Posterior vena cava (tissue), 2 donors: ENCODE results near the gene KRT84. TPM values are rescaled to one million over a fixed set of nuclear protein-coding genes. Genes with fewer than 3 reads are reported as not detected.
"Not testable (repeated sequence)": the region's sequence is repeated elsewhere in the genome, so short reads cannot be mapped to it uniquely, and the experiment has no call there.

Source experiments
- DNase-seq: peaks from one replicate; pipeline ENCODE4 v3.0.0-alpha.2; 2020; ENCODE audit warnings: low spot score
- intact Hi-C, 2 donors: fragments of 100-400 bp; cut with DNase I; formaldehyde crosslinking; loops; one replicate each; pipeline versions ENCODE4 v1.14.1 to v1.14.2; 2022 to 2023
- total RNA-seq, 2 donors: library from RNA; stranded (reverse); fragmentation: NEBNext Ultra II Directional; extraction: Animal tissue kit (Norgen Biotek cat#: 25700); gene quantifications; one replicate each; pipeline ENCODE4 v1.2.1, GENCODE V29; 2021
- donor health status: DM: yes; HTN: yes; CAD: no.
- donor health status: DM: yes; HTN: yes; CAD: no.

KRT84 gene
- total RNA-seq, 2 donors from 2014 or later = not detected

DNA sequence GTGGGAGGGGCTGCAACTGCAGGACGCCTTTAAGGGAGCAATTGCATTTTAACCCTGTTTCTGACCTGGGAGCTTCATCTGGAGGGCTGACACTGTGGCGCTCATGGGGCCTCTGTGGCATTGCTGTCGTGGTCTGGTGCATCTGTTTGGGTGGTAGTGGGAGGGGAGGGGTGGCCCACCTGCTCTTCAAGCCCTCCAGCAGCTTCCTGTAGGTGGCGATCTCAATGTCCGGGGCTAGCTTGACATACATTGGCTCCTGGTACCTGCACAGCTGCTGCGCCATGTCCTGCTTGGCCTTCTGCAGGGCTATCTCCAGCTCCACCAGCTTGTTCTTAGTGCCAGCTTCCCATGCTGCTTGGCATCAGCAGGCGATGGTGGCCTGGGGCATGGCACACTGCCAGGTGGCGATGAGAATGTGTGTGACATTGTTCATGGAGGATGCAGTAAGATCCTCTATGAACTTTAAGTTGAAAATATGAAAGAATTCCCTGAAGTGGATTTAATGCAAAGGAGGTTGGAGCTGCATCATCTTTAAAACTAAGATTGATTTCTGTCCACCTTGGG, 28.4 kb upstream of the KRT84 start:
- DNase-seq = no peak
- intact Hi-C loops = no loop called here

- intact Hi-C loops = no loop called here
- DNase-seq = no peak
These were observed 27.8 kb upstream of the KRT84 start for GRCh38 chr12:52413202-52413601.

- intact Hi-C loops = no loop called here
- DNase-seq = no peak
These were observed 26.4 kb upstream of the KRT84 start for GRCh38 chr12:52411815-52412214.

- intact Hi-C loops, DNase-seq: not testable (repeated sequence)
These were observed 25.3 kb upstream of the KRT84 start for GRCh38 chr12:52410589-52411248.

DNA sequence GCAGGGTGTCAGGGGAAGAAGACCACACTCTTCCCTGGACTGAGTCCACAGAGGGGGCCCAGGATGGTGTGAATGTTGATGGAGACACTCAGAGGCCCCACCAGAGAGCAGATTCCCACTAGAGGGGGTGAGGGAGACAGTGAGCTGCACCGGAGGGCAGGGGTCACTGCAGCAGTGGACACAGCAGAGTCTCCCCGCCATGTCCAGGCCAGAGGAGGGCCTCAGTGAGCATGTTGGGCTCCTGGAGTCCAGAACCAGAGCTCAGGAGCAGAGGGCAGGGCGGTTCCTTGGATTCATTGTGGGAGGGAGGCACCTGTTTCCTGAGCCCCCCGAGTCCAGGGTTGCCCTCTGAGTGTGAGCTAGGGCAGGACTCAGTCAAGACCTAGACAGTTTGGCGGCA, 22.5 kb upstream of the KRT84 start:
- intact Hi-C loops = no loop called here
- peak; percentile 46 for DNase-seq

GRCh38 chr12:52405922-52406385, 20.5 kb upstream of the KRT84 start, which contains the start of gene KRT82:
Gene KRT82, minus strand, starts transcription at chr12:52406335. Its CDS starts 58 bp downstream, at chr12:52406277.
- no peak for DNase-seq
- intact Hi-C loops = no loop called here

DNA sequence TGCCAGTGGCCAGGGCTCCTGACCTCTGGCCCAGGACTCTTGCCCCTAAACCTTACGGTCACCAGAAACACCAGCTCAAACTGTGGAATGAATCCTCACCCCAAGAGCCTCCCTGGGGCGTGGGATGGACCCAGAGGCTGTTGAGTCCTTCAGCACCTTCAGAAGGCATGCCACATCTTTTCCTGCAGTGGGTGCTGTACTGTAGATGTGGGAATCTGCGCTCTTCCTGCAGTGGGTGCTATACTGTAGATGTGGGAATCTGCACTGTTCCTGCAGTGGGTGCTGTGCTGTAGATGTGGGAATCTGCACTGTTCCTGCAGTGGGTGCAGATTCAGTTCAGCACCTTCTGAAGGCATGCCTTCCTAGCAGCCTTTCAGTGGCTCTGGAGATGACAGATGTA, 19.5 kb upstream of the KRT84 start:
- intact Hi-C loops = no loop called here

GRCh38 chr12:52403561-52403960, 18.1 kb upstream of the KRT84 start:
- DNase-seq = no peak
- intact Hi-C loops = no loop called here

More for the DNA sequence above, 19.5 kb upstream of the KRT84 start:
- no peak for DNase-seq

- intact Hi-C loops = no loop called here
- no peak for DNase-seq
These were observed 17.6 kb upstream of the KRT84 start for GRCh38 chr12:52402873-52403540.

GRCh38 chr12:52402377-52402776, 16.9 kb upstream of the KRT84 start:
- intact Hi-C loops = no loop called here
- no peak for DNase-seq

DNA sequence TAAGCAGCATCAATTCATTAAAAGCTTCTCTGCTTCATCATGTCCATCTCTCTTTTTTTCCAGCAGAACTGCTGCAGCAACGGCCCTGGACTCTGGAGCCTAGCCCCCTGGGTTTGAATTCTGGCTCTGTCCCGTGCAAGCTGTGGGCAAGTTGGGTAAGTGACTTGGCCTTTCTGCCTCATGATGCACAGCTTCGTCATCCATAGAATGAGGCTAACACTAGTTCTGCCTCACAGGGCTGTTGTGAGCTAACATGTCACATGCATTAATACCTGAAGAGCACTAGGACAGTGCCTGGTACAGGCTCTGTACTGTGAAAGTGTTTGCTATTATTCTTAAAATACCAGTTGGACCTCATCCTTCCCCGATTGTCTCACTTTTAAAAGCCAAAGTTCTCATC, 16.5 kb upstream of the KRT84 start:
- no peak for DNase-seq
- intact Hi-C loops = no loop called here

DNA sequence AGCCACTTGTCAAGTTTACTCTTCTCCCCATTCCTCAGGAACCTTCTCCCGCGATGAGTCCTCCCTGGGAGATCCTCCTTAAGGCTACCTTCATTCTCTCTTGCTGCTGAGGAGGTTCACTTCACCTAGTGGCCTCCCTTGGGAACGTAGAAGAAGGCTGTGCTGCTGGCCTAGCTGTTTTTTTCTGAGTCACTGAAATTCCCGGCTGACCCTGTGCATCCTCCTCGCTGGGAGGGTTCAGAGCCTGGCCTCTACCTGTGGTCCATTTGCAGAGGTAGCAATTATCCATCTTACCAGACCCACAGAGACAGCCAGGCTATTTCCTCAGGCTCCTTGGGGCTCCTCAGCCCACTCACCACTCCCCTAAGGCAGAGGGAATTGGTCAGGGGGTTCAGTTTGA, 16.1 kb upstream of the KRT84 start:
- intact Hi-C loops = no loop called here
- no peak for DNase-seq

DNA sequence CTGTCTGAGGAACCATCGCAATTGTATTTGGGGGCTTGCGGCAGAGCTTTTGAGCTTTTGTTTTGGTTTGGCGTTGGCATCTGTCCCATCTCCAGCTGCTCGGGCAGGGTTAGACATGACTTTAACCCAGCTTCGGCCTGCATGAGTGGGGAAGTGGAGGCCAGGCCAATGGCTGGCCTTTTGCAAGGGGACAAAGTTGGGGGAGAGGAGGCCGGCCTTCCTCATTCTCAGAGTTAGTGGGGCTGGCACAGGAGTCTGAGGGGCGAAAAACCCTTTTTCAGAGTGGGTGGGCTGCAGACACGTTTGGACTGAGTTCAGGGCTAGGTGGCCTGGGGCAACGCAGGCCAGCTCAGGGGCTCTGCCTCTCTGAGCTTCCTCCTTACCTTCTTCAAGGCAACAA, 15.5 kb upstream of the KRT84 start:
- intact Hi-C loops = no loop called here
- no peak for DNase-seq

- intact Hi-C loops = no loop called here
- DNase-seq = no peak
These were observed 14.3 kb upstream of the KRT84 start for GRCh38 chr12:52399756-52400155.

DNA sequence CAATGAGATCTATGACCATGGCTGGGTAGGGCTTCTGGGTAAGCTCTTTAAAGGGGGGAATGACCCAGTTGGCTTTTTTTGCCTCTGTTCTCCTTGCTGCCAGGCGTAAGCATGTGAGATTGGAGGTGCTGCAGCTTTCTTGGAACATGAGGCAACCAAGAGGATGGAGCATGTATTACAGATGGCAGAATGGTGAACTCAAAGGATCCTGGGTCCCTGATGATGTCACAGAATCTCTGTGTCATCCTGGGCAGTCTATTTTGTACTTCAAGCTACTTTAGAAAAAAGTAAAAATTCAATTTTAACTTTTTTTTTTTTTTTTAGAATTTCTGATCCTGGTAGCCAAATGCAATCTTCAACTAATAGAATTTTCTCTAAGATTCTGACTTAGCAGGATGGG, 12.7 kb upstream of the KRT84 start:
- no peak for DNase-seq
- intact Hi-C loops = no loop called here

DNA sequence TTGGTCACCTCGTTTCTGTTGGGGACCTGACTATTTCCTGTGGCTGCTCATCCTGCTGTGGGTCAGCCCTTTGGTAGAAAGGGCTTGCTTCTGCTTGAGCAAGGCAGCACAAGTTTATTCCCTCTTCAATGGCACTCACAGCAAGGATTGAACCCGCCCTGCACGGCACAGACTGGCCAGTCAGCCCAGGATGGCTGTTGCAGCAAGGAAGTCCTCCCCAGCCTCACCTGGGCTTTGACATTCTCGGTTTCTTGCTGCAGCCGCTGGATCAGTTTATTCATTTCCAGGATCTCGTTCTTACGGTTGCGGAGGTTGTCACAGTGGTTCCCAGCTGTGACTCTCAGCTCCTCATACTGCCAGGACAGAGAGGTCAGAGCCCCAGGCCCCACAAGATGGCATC, 11.2 kb upstream of the KRT84 start:
- peak; percentile 44 for DNase-seq
- intact Hi-C loops = no loop called here

DNA sequence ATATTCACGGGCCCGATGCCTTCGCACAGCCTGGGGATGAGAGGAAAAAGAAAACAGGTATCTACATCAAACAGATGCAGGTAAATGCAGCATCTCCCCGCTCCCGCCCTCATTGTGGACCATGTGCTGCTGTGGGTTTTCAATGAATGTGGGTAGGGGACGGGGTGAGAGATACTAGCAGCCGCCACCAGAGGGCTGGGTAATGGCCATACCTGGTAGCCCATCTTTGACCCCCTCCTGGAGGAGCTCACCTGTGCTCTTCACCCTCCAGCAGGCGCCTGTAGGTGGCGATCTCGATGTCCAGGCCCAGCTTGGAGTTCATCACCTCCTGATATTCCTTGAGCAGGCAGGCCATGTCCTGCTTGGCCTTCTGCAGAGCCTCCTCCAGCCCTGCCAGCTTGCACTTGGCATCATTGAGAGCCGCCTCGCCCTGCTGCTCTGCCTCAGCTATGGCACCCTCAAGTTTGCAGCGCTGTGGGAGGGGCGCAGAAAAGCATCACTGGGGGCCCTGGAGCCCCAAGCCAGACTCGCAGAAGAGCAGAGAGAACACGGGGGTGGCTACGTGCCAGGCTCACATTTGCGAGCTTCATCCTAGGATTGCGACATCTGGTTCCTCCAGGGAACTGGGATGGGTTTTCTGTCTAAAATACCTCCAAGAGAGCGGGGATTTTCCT, 10.4 kb upstream of the KRT84 start:
- peak; percentile 80 for DNase-seq

GRCh38 chr12:52394836-52395405, 9.5 kb upstream of the KRT84 start:
- intact Hi-C loops = no loop called here
- no peak for DNase-seq

More for the DNA sequence above, 10.4 kb upstream of the KRT84 start:
- intact Hi-C loops = no loop called here

GRCh38 chr12:52392465-52393007, 7.1 kb upstream of the KRT84 start:
- no peak for DNase-seq
- intact Hi-C loops = no loop called here

DNA sequence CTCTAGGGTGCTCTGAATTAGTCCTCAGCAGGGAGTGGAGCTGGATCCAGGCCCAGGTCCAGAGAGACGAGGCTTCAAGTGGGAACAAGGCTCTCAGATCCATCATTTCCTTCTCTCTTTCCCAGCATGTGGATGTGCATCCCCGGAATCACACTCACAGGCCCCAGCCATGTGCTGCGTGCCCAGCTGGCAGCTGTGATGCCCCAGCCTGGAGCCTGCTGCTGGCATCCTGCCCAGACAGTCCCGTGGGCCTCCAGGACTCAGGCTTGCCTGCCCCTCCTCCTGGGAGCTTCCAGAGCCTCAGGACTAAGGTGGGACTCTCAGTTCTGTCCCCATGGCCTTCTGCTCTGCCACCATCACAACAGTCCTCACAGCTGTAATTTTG, 6.2 kb upstream of the KRT84 start:
- intact Hi-C loops = no loop called here

More for the DNA sequence above, 6.2 kb upstream of the KRT84 start:
- no peak for DNase-seq
